GM12878 (cell line): Measurements from ENCODE around the gene HTD2. TPM values are rescaled to one million over a fixed set of nuclear protein-coding genes. Genes with fewer than 3 reads are reported as not detected.

Experiments used
- ATAC-seq: fragments of 200-7000 bp; cut with Tn5 transposase; 3 replicates; pipeline ENCODE4 v1.9.1; 2020; ENCODE audit warnings: mild to moderate bottlenecking, moderate library complexity
- BruUV-seq: library from RNA; stranded (reverse); fragments of 400-500 nt; replicated peaks from 2 replicates; lab custom pipeline; 2021; lab: Mats Ljungman, UMichigan
- CTCF ChIA-PET: fragments of 300-600 bp; sonication (Branson Sonifier 250); formaldehyde crosslinking; extraction: SDS; loops from one replicate; lab custom pipeline; 2021; ENCODE audit warnings: inconsistent platforms; lab: Yijun Ruan, JAX
- POLR2A ChIA-PET: fragments of 350-600 bp; formaldehyde crosslinking; extraction: SDS; loops from one replicate; lab custom pipeline; 2021; ENCODE audit warnings: inconsistent platforms; lab: Charles Lee
- RAD21 ChIA-PET: fragments of 300-600 bp; sonication (Branson Sonifier 250); formaldehyde crosslinking; loops from one replicate; lab custom pipeline; 2023; ENCODE audit warnings: antibody characterized with exemption; ENCODE audit not compliant: unreplicated experiment; lab: Charles Lee
- SMC1A ChIA-PET: fragments of 300-600 bp; sonication (Branson Sonifier 250); formaldehyde crosslinking; loops from one replicate; lab custom pipeline; 2023; ENCODE audit not compliant: unreplicated experiment, uncharacterized antibody; lab: Charles Lee
- DNase-seq: peaks from one replicate; pipeline ENCODE4 v3.0.0-alpha.2; 2011; ENCODE audit warnings: low read depth, low spot score
- FAIRE-seq: peaks from 3 replicates; lab custom pipeline; 2011; peaks lifted over from hg19 to GRCh38; lab: Jason Lieb, UNC
- H2AFZ ChIP-seq: 2 replicates; pipeline ENCODE4 v1.6.0; 2011; ENCODE audit warnings: low read depth, low read length, control low read depth; ENCODE audit not compliant: control insufficient read depth
- H3K27ac ChIP-seq: 2 replicates; pipeline ENCODE4 v1.5.1; 2011; ENCODE audit warnings: control low read depth; ENCODE audit not compliant: control insufficient read depth, insufficient read depth
- H3K27me3 ChIP-seq, 2 experiments: replicated peaks in 1 of 2; 2 replicates each; pipeline versions ENCODE4 v1.6.0 to v1.6.1; 2011; ENCODE audit warnings: low read length in 1 of 2; ENCODE audit not compliant: control insufficient read depth in 2 of 2, insufficient read depth in 2 of 2
- H3K36me3 ChIP-seq, 2 experiments: 2 replicates each; pipeline ENCODE4 v1.5.1; 2011; ENCODE audit warnings: low read length in 1 of 2; ENCODE audit not compliant: control insufficient read depth in 2 of 2, insufficient read depth in 2 of 2
- H3K4me1 ChIP-seq: 2 replicates; pipeline ENCODE4 v1.6.1; 2011; ENCODE audit warnings: mild to moderate bottlenecking, low read length, moderate library complexity, mixed read lengths; ENCODE audit not compliant: control insufficient read depth, insufficient read depth
- H3K4me2 ChIP-seq: 2 replicates; pipeline ENCODE4 v1.6.0; 2011; ENCODE audit warnings: control low read depth; ENCODE audit not compliant: control insufficient read depth, insufficient read depth
- H3K4me3 ChIP-seq: fragments of 200-600 bp; sonication (generic); 2 replicates; pipeline ENCODE4 v1.5.1; 2016
- H3K79me2 ChIP-seq: 2 replicates; pipeline ENCODE4 v1.6.0; 2011; ENCODE audit warnings: low read length; ENCODE audit not compliant: control insufficient read depth, insufficient read depth
- H3K9ac ChIP-seq: 2 replicates; pipeline ENCODE4 v1.8.0; 2011; ENCODE audit warnings: low read length, control low read depth, mixed read lengths; ENCODE audit not compliant: control insufficient read depth, insufficient read depth
- H3K9me3 ChIP-seq: replicated peaks from 3 replicates; pipeline ENCODE4 v1.5.1; 2011; ENCODE audit warnings: mild to moderate bottlenecking, low read length; ENCODE audit not compliant: control insufficient read depth, insufficient read depth
- H4K20me1 ChIP-seq: 2 replicates; pipeline ENCODE4 v1.6.0; 2011; ENCODE audit not compliant: control insufficient read depth, insufficient read depth
- BACH1 ChIP-seq: fragments of 450-650 bp; IDR thresholded peaks from 2 replicates; pipeline ENCODE4 v1.6.1; 2017; ENCODE audit warnings: mild to moderate bottlenecking, borderline replicate concordance
- BHLHE40 ChIP-seq, 2 experiments: fragments of 450-650 bp in 1 of 2; IDR thresholded peaks; 2 replicates each; pipeline ENCODE4 v1.6.1; 2011 to 2017; ENCODE audit warnings: low read depth in 2 of 2, borderline replicate concordance in 1 of 2, improper control_type of control experiment in 1 of 2, low read length in 1 of 2, mild to moderate bottlenecking in 1 of 2
- CHD1 ChIP-seq: IDR thresholded peaks from 2 replicates; pipeline ENCODE4 v1.6.1; 2012; ENCODE audit warnings: low read depth, low read length, improper control_type of control experiment
- E2F8 ChIP-seq: fragments of 450-650 bp; IDR thresholded peaks from 2 replicates; pipeline ENCODE4 v1.6.1; 2018; ENCODE audit warnings: mild to moderate bottlenecking, low read depth, moderate library complexity; ENCODE audit not compliant: partially characterized antibody
- EED ChIP-seq: sonication (generic); IDR thresholded peaks from 2 replicates; pipeline ENCODE4 v1.6.1; 2016; ENCODE audit warnings: antibody characterized with exemption, low read depth
- FOXM1 ChIP-seq: IDR thresholded peaks from 2 replicates; pipeline ENCODE4 v1.6.1; 2012; ENCODE audit warnings: low read depth, mild to moderate bottlenecking, inconsistent platforms, low read length, moderate library complexity
- IKZF1 ChIP-seq: fragments of 450-650 bp; conservative IDR thresholded peaks from 2 replicates; pipeline ENCODE4 v1.6.1; 2017; ENCODE audit warnings: antibody characterized with exemption, mild to moderate bottlenecking
- JUNB ChIP-seq: IDR thresholded peaks from 2 replicates; pipeline ENCODE4 v1.6.1; 2016; ENCODE audit warnings: antibody characterized with exemption, mild to moderate bottlenecking
- MTA2 ChIP-seq: fragments of 450-650 bp; IDR thresholded peaks from 2 replicates; pipeline ENCODE4 v1.6.1; 2016; ENCODE audit warnings: low read depth, mild to moderate bottlenecking, moderate library complexity
- RBBP5 ChIP-seq: fragments of 200-600 bp; sonication (generic); conservative IDR thresholded peaks from 2 replicates; pipeline ENCODE4 v1.6.1; 2016
- RELA ChIP-seq: fragments of 450-650 bp; IDR thresholded peaks from 2 replicates; pipeline ENCODE4 v1.8.0; 2014; ENCODE audit warnings: borderline replicate concordance; ENCODE audit not compliant: partially characterized antibody
- SP1 ChIP-seq: IDR thresholded peaks from one replicate; pipeline ENCODE4 v1.6.1; 2011; ENCODE audit warnings: low read depth, low read length
- SREBF2 ChIP-seq: IDR thresholded peaks from 2 replicates; pipeline ENCODE4 v1.6.1; 2012; ENCODE audit warnings: mild to moderate bottlenecking, low read length
- SRF ChIP-seq, 2 experiments: IDR thresholded peaks; 2 replicates each; pipeline ENCODE4 v1.6.1; 2011; ENCODE audit warnings: low read depth in 2 of 2, low read length in 2 of 2, mild to moderate bottlenecking in 1 of 2, moderate library complexity in 1 of 2
- USF1 ChIP-seq: IDR thresholded peaks from 2 replicates; pipeline ENCODE4 v1.6.1; 2011; ENCODE audit warnings: borderline replicate concordance, low read depth, mild to moderate bottlenecking, moderate library complexity, mixed read lengths, low read length; ENCODE audit not compliant: insufficient read depth; ENCODE audit errors: extremely low read length
- ZBTB11 ChIP-seq: fragments of 450-650 bp; formaldehyde crosslinking; IDR thresholded peaks from 2 replicates; pipeline ENCODE4 v1.5.0; 2022; ENCODE audit warnings: mild to moderate bottlenecking, missing genetic modification characterization
- ZNF622 ChIP-seq: fragments of 450-650 bp; IDR thresholded peaks from 2 replicates; pipeline ENCODE4 v1.6.1; 2017; ENCODE audit warnings: mild to moderate bottlenecking, inconsistent platforms
- ZSCAN29 ChIP-seq: fragments of 450-650 bp; IDR thresholded peaks from 2 replicates; pipeline ENCODE4 v1.6.1; 2017; ENCODE audit warnings: mild to moderate bottlenecking, moderate library complexity
- WGBS: methylation state at CpG from one replicate; pipeline ENCODE4 v1.1.6; 2016; ENCODE audit warnings: low lambda C conversion rate; ENCODE audit not compliant: insufficient replicate concordance, insufficient coverage; ENCODE audit errors: missing lambda C conversion rate; 5-methylcytosine and 5-hydroxymethylcytosine counted together
- in situ Hi-C: fragments of 300-500 bp; cut with MboI; formaldehyde crosslinking; loops from 9 replicates; pipeline ENCODE4 v1.14.3; 2018; ENCODE audit warnings: mixed read lengths
- intact Hi-C: fragments of 100-400 bp; cut with micrococcal nuclease; formaldehyde crosslinking; loops from one replicate; pipeline ENCODE4 v1.14.2; 2022; ENCODE audit not compliant: unreplicated experiment
- polyA plus RNA-seq, 11 experiments: library from polyadenylated mRNA; depleted of rRNA in 4 of 11; unstranded in 6 of 11; stranded (reverse) in 5 of 11; fragments of >200 nt; fragmentation: Nextera tagmentation in 4 of 11; fragmentation: Illumina TruSeq in 1 of 11; extraction: Ambion mirVana in 4 of 11; extraction: Trizol in 1 of 11; gene quantifications; 1 replicate in 1 of 11; 2 replicates in 10 of 11; pipeline versions ENCODE4 v1.2.1 to v1.2.3, GENCODE V29; 2011 to 2016; ENCODE audit warnings: inconsistent platforms in 2 of 11, missing spikeins in 2 of 11, low read depth in 1 of 11
- total RNA-seq, 4 experiments: library from RNA; depleted of rRNA in 3 of 4; stranded (reverse); fragments of >200 nt in 3 of 4; fragmentation: Illumina TruSeq in 1 of 4; extraction: Trizol in 1 of 4; gene quantifications; 2 replicates each; pipeline versions ENCODE4 v1.2.1 to v1.2.3, GENCODE V29; 2013 to 2021

Gene HTD2
- total and polyA plus RNA-seq, 10 of the 15 experiments (the other 5 are each of a cell fraction or from before 2014, with no cell fraction given), result 5.9 to 24.7 (median 9.5) TPM

- intact Hi-C loops (no loop called here), in situ Hi-C loops (no loop called here)
- Histone ChIP-seq H3K4me1 (no peaks in the 10 kb centered on the region), H3K27me3 (no peaks in the 10 kb centered on the region), H3K36me3 (peaks cover 0 to 6% of the 10 kb centered on the region in 2 experiments; a peak in 3 of 4 replicates), H4K20me1 (no peaks in the 10 kb centered on the region), H3K4me3 (no peak overlapping the region), H3K79me2 (no peaks in the 10 kb centered on the region), H3K4me2 (no peak overlapping the region), H3K9ac (no peak overlapping the region), H3K27ac (no peak overlapping the region), H3K9me3 (no peaks in the 10 kb centered on the region), H2AFZ (no peak overlapping the region)
- BruUV-seq, result no TSS peak
- DNase-seq (no peak), ATAC-seq (no peak), FAIRE-seq (no peak)
- ChIA-PET CTCF (interaction anchor here (1.0 to 2.3 kb wide), 4 partner anchors 10 to 54 kb away, joined by 3 to 13 read pairs (median 3); partner anchors contain the start of genes HTD2 and RPP14), SMC1A (interaction anchor here (1.0 to 3.7 kb wide), 4 partner anchors 10 to 82 kb away, joined by 3 to 14 read pairs (median 6); no protein-coding TSS in a partner anchor), RAD21 (interaction anchor here (1.1 kb wide), 1 partner anchor 83 kb away, joined by 3 read pairs; no protein-coding TSS in a partner anchor), POLR2A (no interaction called here)
- 46% methylated on average over 2 of the region's 2 CpGs for WGBS
- no peak for TF ChIP-seq IKZF1
- no peak for TF ChIP-seq SREBF2
- TF ChIP-seq JUNB, result no peak
- TF ChIP-seq BACH1, result no peak
- no peak for TF ChIP-seq E2F8
- no peak for TF ChIP-seq FOXM1
- TF ChIP-seq BHLHE40 (IDR thresholded peaks at IDR 0.05; ENCODE audit: borderline replicate concordance in 1 of 2, low read depth in 2 of 2, low read length in 1 of 2), result no peak
- no peak for TF ChIP-seq RELA
- no peak for TF ChIP-seq ZNF622
- no peak for TF ChIP-seq SP1
- no peak for TF ChIP-seq SRF (IDR thresholded peaks at IDR 0.05; ENCODE audit: low read depth in 2 of 2, low read length in 2 of 2)
- no peak for TF ChIP-seq ZSCAN29
- TF ChIP-seq RBBP5, result no peak
- no peak for TF ChIP-seq EED
- TF ChIP-seq ZBTB11 (CRISPR knock-in tag), result no peak
- no peak for TF ChIP-seq USF1
- no peak for TF ChIP-seq CHD1
- no peak for TF ChIP-seq MTA2
Observed at GRCh38 chr3:58270485-58270884, 35.8 kb upstream of the HTD2 start.
